ENCODE data around the gene TXNDC11.

TXNDC11 gene

DNA sequence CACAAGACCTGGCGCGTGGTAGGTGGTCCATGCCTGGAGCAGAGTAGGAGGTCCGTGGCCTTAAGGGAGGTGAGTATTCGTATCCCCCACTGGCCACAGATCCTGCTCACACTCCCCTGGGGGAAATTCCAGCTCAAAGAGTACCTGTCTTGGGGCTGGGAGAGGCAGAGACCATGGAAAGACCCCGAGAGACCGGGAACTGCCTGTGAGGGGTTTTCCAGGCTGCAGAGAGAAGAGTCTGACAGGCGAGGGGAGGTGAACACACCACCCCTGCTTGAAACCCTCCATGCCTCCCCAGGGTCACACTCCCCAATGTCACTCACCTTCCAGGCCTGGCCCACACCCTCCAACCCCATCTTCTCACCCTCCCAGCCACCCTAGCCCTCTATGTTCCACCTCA is 87.0 kb downstream of the TXNDC11 start:
- no peak for DNase-seq (ENCODE audit: low read depth in 3 of 3)

DNA sequence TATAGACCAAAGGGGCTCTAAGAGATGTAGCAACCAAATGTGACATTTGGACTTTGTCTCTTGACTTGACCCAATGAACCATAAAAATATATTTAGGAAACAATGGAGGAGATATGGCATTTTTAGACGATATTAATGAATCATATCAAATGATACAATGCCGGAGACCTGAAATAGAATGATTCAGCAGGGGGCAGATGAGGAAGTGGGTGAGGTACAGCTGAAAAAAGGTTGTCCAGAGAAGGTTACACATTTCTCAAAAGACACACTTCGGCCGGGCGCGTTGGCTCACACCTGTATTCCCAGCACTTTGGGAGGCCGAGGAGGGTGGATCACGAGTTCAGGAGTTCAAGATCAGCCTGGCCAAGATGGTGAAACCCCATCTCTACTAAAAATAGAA is 90.9 kb downstream of the TXNDC11 start:
- DNase-seq (ENCODE audit: low read depth in 3 of 3), result no peak

DNA sequence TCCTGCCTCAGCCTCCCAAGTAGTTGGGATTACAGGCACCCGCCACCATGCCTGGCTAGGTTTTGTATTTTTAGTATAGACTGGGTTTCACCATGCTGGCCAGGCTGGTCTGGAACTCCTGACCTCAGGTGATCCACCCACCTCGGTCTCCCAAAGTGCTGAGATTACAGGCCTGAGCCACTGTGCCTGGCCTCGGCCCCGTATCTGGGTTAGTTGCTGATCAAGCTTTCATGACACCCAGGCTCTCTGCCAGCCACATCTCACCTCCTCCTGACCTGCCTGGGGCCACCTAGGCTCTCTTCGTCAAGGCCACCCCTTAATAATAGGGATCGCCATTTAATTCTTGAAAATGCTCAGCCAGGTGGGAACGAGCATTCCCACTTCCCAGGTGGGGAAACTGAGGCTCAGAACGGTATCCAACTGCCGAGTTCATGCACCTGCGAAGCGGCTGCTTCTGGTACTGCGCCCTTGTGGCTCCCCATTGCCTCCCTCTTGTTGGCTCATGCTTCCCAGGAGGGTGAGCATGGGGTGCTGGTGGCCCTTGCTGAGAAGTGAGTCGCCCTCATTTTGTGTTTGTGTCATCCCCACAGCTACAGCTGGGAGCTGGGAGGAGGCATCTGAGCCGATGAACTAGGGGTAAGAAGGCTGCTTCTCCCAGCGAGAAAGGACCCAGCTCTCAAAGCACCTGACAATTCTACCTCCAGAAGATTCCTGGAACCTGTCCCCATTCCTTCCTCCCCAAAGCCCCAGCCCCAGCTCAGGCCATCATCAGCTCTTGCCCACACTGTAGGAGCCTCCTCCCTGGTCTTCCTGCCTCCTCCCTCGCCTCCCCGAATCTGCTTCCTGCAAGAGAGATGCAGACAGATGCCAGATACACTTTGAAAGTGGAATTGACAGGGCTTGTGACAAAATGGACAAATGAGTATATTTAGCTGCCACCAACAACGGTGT is 91.7 kb downstream of the TXNDC11 start:
- no peak for DNase-seq (ENCODE audit: low read depth in 3 of 3)

DNA sequence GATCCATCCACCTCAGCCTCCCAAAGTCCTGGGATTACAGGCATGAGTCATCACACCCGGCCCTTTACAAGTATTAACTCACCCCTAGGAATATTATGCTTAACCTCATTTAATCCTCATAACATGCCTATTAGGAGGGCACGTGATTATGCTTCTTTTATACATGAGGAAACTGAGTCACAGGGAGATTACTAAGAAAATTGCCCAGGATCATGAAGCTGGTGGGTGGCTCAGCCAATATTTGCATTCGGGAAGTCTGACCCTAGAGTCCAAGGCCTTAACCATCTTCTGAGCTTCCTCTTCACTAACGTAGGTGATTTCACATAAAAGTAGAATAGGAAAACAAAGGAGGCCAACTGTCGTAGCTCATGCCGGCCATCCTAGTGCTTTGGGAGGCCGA is 93.4 kb downstream of the TXNDC11 start:
- DNase-seq (ENCODE audit: low read depth in 3 of 3), result no peak

DNA sequence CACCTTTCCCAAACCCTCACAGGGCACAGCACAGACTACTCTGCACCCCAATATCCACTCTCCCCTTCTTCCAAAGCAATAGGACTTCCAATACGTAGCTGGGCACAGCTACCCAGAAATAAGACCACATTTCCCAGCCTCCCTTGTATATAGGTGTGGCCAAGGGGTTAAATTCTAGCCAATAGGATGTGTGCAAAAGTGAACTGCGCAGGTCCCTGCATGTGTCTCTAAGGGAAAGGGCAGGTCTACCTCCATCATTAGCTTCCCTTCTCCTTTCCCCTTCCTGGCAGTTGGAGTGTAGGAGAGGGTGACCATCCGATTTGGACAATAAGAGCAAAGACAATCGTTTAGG is 99.9 kb downstream of the TXNDC11 start:
- DNase-seq (ENCODE audit: low read depth in 3 of 3), result no peak

DNA sequence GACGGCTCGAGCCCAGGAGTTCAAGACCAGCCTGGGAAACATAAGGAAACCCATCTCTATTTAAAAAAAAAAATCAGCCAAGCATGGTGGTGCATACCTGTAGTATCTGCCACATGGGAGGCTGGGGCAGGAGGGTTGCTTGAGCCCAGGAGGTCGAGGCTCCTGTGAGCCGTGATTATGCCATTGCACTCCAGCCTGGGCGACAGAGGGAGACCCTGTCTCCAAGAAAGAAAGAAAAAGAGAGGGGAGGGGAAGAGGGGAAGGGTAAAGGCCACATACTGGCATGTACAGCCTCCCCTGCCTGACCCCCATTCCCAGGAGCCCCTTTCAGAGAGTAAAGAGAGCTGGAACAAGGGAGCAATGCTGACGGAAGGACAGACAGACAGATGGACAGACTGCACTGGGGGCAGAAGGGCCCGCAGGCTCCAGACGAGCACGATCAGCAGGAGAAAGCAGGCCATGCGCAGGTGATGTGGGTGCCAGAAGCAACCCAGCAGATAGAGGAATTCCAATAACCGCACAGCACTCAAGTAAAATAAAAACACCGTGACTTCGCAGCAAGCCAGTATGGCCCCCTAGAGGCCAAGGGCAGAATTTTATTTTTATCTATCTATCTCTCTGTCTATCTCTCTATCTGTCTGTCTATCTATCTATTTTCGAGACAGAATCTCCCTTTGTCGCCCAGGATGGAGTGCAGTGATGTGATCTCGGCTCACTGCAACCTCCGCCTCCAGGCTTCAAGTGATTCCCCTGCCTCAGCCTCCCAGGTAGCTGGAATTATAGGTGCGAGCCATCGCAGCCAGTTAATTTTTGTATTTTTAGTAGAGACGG is 101.5 kb downstream of the TXNDC11 start:
- DNase-seq (ENCODE audit: low read depth in 3 of 3), result no peak

DNA sequence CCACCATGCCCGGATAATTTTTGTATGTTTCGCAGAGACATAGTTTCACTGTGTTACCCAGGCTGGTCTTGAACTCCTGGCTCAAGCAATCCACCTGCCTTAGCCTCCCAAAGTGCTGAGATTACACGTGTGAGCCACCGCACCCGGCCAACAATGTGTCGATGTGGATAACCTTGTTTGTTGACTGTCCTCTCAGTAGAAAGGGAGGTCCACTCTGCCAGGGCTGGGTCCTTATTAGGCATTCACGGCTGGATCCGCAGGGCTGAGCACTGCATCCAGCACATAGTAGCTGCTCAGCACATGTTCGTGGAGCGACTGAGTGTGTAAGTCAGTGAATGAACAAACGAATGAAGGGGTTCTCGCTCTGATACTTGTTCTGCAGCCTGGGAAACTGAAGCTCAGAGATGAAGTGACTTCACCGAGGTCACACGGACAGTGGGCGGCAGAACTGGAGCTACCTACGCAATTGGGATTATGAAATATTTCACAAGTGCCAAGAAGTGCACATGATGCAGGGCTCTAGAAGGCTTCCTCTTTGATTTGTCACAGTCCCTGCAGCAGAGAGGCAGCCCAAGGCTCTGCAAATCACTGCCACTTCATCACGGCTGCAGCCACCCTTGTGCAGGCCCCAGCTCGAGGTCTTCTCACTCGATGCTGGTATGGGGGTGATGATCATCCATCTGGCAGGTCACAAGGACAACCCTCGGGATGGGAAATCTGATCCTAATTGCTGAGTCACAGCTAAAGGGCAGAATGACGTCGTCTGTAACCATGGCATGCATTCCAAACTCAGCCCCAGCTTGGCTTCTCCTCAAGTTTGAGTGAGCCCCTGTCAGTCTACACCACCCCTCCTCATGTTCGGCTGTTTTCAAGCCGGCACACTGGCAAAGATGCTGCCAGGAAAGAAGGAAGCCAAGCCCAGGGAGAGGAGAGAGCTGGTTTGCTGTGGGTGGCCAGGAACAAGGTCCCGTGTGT is 102.4 kb downstream of the TXNDC11 start:
- no peak for DNase-seq (ENCODE audit: low read depth in 3 of 3)

DNA sequence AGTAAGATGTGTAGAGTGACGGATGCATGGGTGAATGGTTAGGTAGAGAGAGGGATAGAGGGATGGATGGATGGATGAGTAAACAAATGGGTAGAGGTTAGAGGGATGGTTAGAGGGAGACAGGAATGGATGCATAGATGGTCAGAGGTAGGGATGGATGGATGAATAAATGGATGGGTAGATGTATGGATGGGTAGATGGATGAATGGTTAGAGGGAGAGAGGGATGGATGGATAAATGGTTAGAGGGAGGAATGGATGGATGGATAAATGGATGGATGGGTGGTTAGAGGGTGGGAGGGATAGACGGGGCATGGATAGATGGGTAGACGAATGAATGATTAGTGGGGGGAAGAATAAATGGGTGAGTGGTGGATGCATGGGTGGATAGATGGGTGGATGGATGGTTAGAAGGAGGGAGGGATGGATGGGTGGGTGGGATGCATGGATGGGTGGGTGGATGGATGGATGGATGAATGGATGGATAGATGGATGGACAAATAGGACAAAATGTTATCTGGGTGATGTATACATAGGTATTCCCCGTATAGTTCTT is 103.6 kb downstream of the TXNDC11 start:
- no peak for DNase-seq (ENCODE audit: low read depth in 3 of 3)

DNA sequence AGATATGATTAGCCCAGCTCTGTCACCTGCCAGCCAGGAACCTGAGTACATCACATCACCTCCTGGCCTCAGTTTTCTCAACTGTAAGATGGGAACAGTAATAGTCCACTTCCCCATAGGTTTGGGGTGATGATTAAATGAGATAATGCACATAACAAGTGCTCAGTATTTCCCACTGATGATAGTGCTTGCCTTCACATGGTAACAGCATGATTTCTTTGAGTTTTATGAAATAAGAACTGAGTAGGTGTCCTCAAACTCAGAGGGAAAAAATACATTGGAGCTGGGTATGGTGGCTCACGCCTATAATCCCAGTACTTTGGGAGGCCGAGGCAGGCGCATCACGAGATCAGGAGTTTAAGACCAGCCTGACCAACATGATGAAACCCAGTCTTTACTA is 104.5 kb downstream of the TXNDC11 start:
- DNase-seq (ENCODE audit: low read depth in 3 of 3), result no peak

DNA sequence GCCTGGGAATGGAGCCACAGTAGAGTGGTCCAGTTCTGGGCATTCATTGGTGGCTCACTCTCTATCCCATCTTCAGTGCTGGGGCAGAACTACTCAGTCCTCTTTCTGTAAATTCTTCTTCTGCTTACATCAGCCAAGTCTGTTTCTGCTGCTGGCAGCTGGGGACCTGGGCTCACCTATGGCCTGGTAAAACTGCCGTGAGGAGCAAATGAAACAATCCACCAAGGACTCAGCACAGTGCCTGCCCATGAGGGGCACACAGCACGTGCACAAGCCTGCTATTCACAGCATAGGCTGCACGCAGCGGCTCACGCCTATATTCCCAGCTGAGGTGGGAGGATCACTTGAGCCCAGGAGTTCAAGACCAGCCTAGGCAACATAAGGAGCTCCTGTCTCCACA is 105.3 kb downstream of the TXNDC11 start:
- DNase-seq (ENCODE audit: low read depth in 3 of 3), result no peak

DNA sequence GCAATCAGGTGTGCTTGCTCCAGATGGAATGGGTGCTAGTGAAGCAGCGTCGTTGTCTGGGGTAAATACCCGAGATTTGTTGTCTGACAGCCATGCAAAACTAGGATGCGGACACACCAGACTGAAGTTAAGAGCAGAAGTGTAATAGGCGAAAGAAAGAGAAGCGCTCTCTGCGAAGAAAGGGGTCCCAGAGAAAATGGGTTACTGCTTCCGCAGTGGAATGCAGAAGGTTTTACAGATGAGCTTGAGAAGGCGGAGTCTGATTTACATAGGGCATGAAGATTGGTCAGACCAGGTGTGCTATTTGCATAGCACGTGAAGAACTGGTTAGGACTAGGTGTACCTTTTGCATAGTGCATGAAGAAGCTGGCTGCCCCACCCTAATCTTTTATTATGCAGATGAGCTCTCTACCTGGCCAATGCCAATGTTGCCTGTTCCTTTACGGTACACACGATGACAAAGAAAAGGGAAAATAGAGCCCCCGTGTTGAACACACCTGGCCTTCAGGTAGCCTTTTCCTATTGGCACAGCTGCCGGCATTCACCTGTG is 106.4 kb downstream of the TXNDC11 start:
- DNase-seq (ENCODE audit: low read depth in 3 of 3), result no peak

DNA sequence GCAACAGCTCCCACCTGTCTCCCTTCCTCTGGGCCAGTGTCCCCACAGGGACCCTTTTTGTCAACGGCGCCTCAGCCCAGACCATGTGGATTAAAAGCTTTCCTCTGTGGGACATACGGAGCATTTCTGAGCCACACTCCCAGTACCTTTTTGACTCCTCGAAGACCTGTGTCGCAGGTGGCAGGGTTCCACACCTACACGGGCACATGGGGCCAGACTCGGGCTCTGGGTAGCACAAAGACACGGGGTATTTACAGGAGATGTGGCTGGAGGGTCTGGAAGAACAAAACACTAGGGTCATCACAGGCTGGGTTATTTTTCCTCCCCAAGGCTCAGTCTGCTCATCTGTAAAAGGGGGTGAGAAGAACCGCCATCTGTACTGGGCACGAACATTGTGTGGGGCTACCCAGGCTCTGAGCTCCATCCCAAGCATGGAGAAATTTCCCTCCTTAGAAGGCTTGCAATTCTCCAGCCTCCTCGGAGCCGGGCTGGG is 106.9 kb downstream of the TXNDC11 start:
- no peak for DNase-seq (ENCODE audit: low read depth in 3 of 3)

DNA sequence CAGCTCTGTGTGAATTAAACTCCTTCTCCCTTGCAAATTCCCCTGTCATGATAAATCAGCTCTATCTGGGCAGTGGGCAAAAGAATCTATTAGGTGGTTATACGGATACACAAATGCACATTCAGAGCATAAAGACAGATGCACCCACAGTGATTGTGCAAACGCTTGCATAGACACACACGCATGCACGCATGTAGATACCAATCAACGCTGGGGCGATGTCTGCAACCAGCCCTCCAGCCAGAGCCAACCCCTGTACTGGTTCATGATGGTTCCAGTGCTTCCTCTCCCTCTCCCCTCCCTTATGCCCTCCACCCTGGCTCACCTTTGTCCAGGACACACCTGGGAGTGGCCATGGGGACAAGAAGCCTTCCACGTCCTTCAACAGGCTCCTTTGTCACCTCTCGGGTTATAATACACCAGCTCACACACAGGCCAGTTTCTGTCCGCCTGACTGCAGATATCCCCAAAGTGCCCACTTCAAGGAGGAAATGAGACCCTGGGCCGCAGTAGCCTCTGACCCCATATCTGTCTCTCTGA is 107.5 kb downstream of the TXNDC11 start:
- DNase-seq (ENCODE audit: low read depth in 3 of 3), result no peak

DNA sequence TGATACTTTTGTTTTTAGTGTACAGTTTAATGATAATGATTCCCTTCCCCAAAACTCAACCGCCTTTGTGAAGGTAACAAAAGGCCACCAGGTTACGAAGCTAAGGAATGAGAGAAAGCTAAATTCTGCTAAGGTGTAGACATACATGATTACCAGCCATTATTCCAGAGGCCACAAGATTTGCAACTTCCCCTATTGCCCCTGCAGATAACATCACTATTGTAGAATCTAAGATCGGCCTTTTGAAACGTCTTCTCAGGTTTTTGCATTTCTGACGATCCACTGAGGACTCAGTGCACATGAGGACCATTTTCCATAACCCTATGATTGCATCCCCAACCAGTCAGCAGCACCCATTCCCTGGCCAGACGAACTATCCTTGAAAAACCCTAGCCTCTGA is 108.3 kb downstream of the TXNDC11 start:
- DNase-seq (ENCODE audit: low read depth in 3 of 3), result no peak

DNA sequence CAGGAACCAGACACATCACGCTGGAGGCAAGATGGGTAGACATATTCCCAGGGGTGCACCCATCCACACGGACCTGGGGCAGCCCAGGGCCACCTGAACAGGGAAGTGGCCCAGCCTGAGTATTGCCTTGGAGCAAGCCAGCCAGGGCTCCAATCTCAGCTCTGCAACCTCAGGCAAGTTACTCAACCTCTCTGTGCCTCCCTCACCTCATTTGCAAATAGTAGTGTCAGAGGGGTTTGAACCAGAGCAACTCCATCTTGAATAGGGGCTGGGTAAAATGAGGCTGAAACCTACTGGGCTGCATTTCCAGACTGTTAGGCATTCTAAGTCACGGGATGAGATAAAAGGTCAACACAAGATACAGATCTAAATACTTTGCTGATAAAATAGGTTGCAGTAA is 109.5 kb downstream of the TXNDC11 start:
- DNase-seq (ENCODE audit: low read depth in 3 of 3), result no peak

DNA sequence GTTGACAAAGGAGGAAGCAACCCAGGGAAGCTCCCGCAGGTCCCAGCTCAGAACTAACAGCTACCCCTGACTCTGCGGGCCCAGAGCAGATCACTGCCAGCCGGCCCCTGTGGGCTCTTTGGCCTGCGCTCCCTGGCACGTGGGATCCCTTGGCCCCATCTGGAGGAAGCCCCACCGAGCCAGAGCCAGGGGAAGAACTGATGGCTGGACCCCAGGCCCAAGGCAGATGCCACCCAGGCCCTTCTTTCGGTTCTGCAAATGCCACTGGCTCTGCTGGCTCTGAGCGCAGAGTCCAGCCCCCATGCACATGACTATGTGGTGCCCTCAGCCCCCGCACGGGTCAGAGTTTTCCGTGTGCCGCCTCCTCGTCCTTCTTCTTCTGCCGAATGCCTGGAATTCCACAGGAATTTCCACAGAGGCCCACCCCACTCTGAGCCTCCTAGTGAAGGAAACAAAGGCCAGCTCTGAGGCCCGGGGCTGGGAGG is 110.2 kb downstream of the TXNDC11 start:
- no peak for DNase-seq (ENCODE audit: low read depth in 3 of 3)

DNA sequence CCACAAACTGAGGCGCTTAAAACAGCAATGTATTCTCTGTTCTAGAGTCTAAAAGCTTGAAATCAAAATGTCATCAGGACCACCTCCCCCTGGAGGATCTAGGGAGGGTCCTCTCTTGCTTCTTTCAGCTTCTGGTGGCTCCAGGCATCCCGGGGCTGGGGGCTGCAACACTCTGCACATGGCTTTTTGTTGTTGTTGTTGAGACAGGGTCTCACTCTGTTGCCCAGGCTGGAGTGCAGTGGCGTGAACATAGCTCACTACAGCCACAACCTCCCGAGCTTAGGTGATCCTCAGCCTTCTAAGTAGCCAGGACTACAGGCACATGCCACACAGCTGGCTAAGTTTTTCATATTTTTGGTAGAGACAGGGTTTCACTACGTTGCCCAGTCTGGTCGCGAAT is 111.4 kb downstream of the TXNDC11 start:
- no peak for DNase-seq (ENCODE audit: low read depth in 3 of 3)

DNA sequence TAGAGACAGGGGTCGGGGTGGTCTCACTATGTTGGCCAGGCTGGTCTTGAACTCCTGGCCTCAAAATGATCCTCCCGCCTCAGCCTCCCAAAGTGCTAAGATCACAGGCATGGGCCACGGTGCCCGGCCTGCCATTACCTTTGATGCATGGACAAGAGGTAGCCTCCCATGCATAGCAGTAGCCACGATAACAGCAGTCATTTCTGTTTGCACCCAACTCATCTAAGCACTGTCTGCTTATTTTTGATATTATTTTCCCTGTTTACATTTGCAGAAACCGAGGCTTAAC is 111.9 kb downstream of the TXNDC11 start:
- no peak for DNase-seq (ENCODE audit: low read depth in 3 of 3)

DNA sequence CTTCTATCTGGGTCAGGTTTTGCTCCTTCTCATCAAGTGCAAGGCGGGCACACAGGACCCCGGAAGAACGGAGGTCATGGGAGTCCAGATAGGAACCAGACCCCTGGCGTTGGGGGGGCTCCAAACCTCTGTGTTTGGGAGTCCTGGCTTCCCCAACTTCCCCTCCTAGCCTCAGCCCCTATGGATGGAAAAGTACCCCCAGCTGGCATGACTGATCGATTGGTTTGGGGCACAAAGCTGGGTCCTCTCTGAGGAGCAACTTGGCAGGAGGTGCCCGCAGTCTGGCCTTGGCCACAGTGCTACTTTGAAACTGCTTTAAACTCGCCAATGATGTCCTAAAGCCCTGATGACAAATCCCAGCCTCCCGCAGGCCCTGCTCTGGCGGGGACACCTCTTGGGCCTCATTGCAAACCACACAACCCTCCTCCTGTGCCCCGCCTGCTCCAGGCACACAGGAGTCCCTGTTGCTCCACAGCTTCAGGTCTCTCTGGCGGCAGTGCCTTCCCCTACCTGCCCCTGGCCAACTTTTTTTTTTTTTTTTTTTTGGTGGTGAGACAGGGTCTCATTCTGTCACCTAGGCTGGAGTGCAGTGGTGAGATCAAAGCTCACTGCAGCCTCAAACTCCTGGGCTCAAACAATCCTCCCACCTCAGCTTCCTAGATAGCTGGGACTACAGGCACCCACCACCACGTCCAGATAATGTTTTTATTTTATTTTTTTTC is 112.5 kb downstream of the TXNDC11 start:
- no peak for DNase-seq (ENCODE audit: low read depth in 3 of 3)
